Gastroesophageal sphincter (tissue), 3 donors: ENCODE results near the gene SMPD3.

ENCODE experiments used
- CTCF ChIP-seq, 4 experiments: fragments of 200-600 bp in 2 of 4; fragments of 450-650 bp in 2 of 4; sonication (generic) in 1 of 4; IDR thresholded peaks; one replicate each; pipeline ENCODE4 v1.5.1; 2017 to 2019; ENCODE audit warnings: antibody characterized with exemption in 4 of 4, mild to moderate bottlenecking in 2 of 4, moderate library complexity in 2 of 4
- POLR2AphosphoS5 ChIP-seq: sonication (generic); formaldehyde crosslinking; IDR thresholded peaks from one replicate; pipeline ENCODE4 v1.6.1; 2017; ENCODE audit warnings: antibody characterized with exemption

- TF ChIP-seq CTCF (IDR thresholded peaks at IDR 0.05), result no peak
- no peak for TF ChIP-seq POLR2AphosphoS5
Observed at GRCh38 chr16:68380676-68381362, 67.5 kb downstream of the SMPD3 start.
